Osteoblast (primary cell): ENCODE data around the gene MEGF8. TPM values are rescaled to one million over a fixed set of nuclear protein-coding genes. Genes with fewer than 3 reads are reported as not detected.

ENCODE experiments used
- DNase-seq: peaks from one replicate; pipeline ENCODE4 v3.0.0; 2011; ENCODE audit warnings: low spot score, mixed read lengths; ENCODE audit not compliant: insufficient read length; ENCODE audit errors: missing footprints
- H2AFZ ChIP-seq: 2 replicates; pipeline ENCODE4 v1.6.0; 2011; ENCODE audit warnings: mild to moderate bottlenecking, low read length
- H3K27ac ChIP-seq: 2 replicates; pipeline ENCODE4 v1.5.1; 2011; ENCODE audit warnings: mild to moderate bottlenecking, low read depth, low read length, moderate library complexity
- H3K27me3 ChIP-seq: 2 replicates; pipeline ENCODE4 v1.6.0; 2012; ENCODE audit warnings: mild to moderate bottlenecking, control low read depth, inconsistent platforms, low read length, moderate library complexity; ENCODE audit not compliant: insufficient read depth
- H3K36me3 ChIP-seq: 2 replicates; pipeline ENCODE4 v1.5.1; 2011; ENCODE audit warnings: mild to moderate bottlenecking, low read length, control low read depth, moderate library complexity; ENCODE audit not compliant: insufficient read depth
- H3K4me1 ChIP-seq: 2 replicates; pipeline ENCODE4 v1.5.1; 2011; ENCODE audit warnings: mild to moderate bottlenecking, low read length, control low read depth, moderate library complexity; ENCODE audit not compliant: insufficient read depth
- H3K4me2 ChIP-seq: 2 replicates; pipeline ENCODE4 v1.6.0; 2011; ENCODE audit warnings: mild to moderate bottlenecking, low read length; ENCODE audit not compliant: insufficient read depth
- H3K4me3 ChIP-seq: fragments of 200-600 bp; sonication (generic); 3 replicates; pipeline ENCODE4 v1.5.1; 2012; ENCODE audit warnings: mild to moderate bottlenecking, low read length, inconsistent platforms; ENCODE audit not compliant: insufficient read depth
- H3K79me2 ChIP-seq: 2 replicates; pipeline ENCODE4 v1.6.0; 2012; ENCODE audit warnings: mild to moderate bottlenecking, low read length, control low read depth, inconsistent platforms; ENCODE audit not compliant: insufficient read depth
- H3K9me3 ChIP-seq: 2 replicates; pipeline ENCODE4 v1.5.1; 2011; ENCODE audit warnings: low read depth, low read length, control low read depth
- H4K20me1 ChIP-seq: 2 replicates; pipeline ENCODE4 v1.6.0; 2012; ENCODE audit warnings: mild to moderate bottlenecking, low read length, control low read depth; ENCODE audit not compliant: insufficient read depth
- total RNA-seq: library from RNA; depleted of rRNA; stranded (reverse); fragments of >200 nt; gene quantifications from 2 replicates; pipeline ENCODE4 v1.2.3, GENCODE V29; 2012
- TF ChIP-seq, protein P1 (sequence below): IDR thresholded peaks from 2 replicates; pipeline ENCODE4 v1.5.1; 2011; ENCODE audit warnings: mild to moderate bottlenecking, low read depth, low read length, moderate library complexity; ENCODE audit errors: extremely low read depth

The MEGF8 gene
- total RNA-seq, 1 donor = 30.0 TPM

DNA sequence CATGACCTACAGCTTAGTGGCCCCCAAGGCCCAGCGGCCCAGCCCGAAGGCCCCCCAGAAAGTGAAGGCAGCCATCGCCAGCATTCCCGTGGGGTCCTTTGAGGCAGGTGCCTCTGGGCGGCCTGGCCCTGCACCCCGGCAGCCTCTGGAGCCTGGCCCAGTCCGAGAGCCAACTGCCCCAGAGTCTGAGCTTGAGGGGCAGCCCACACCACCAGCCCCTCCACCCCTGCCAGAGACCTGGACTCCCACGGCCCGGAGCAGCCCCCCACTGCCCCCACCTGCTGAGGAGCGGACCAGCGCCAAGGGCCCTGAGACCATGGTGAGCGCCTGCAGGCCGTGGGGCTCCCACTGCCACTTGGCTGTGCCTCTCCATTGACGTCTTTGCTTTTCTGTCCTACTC is 32.5 kb upstream of the MEGF8 start:
- Histone ChIP-seq H3K36me3 (peaks cover 67% of the 10 kb centered on the region), H3K79me2 (no peaks in the 10 kb centered on the region), H3K4me3 (no peak overlapping the region), H3K4me1 (no peaks in the 10 kb centered on the region), H3K27ac (no peak overlapping the region), H3K27me3 (no peaks in the 10 kb centered on the region), H4K20me1 (peaks cover 30% of the 10 kb centered on the region), H3K9me3 (no peaks in the 10 kb centered on the region), H3K4me2 (no peak overlapping the region), H2AFZ (no peak overlapping the region)
- TF ChIP-seq, protein P1, sequence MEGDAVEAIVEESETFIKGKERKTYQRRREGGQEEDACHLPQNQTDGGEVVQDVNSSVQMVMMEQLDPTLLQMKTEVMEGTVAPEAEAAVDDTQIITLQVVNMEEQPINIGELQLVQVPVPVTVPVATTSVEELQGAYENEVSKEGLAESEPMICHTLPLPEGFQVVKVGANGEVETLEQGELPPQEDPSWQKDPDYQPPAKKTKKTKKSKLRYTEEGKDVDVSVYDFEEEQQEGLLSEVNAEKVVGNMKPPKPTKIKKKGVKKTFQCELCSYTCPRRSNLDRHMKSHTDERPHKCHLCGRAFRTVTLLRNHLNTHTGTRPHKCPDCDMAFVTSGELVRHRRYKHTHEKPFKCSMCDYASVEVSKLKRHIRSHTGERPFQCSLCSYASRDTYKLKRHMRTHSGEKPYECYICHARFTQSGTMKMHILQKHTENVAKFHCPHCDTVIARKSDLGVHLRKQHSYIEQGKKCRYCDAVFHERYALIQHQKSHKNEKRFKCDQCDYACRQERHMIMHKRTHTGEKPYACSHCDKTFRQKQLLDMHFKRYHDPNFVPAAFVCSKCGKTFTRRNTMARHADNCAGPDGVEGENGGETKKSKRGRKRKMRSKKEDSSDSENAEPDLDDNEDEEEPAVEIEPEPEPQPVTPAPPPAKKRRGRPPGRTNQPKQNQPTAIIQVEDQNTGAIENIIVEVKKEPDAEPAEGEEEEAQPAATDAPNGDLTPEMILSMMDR = no peak
- DNase-seq = no peak

DNA sequence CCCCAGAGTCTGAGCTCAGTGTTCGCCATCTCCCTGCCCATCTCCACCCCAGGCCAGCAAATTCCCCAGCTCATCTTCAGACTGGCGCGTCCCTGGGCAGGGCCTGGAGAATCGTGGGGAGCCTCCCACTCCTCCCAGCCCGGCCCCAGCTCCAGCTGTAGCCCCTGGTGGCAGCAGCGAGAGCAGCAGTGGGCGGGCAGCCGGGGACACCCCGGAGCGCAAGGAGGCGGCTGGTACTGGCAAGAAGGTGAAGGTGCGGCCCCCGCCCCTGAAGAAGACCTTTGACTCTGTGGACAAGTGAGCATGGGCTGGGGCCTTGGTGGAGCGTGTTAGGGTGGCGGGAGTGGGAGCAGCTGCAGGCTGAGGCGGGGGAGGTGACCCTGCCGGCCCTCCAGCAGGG is 31.9 kb upstream of the MEGF8 start:
- H3K4me3 ChIP-seq = no peak overlapping the region
- DNase-seq = no peak
- H3K36me3 ChIP-seq = peaks cover 61% of the 10 kb centered on the region
- H3K27ac ChIP-seq = no peak overlapping the region
- no peaks in the 10 kb centered on the region for H3K79me2 ChIP-seq
- no peaks in the 10 kb centered on the region for H3K27me3 ChIP-seq
- TF ChIP-seq, protein P1 = no peak
- no peak overlapping the region for H2AFZ ChIP-seq
- H3K9me3 ChIP-seq = no peaks in the 10 kb centered on the region
- H3K4me1 ChIP-seq = no peaks in the 10 kb centered on the region
- H4K20me1 ChIP-seq = peaks cover 29% of the 10 kb centered on the region
- H3K4me2 ChIP-seq = no peak overlapping the region

DNA sequence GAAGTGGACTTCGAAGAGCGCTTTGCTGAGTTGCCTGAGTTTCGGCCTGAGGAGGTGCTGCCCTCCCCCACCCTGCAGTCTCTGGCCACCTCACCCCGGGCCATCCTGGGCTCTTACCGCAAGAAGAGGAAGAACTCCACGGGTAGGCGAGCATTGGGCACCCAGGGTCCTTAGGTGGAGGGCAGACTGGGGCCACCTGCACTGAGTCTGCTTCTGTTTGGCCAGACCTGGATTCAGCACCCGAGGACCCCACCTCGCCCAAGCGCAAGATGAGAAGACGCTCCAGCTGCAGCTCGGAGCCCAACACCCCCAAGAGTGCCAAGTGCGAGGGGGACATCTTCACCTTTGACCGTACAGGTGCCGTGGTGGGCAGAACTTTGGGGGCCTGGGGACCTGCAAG is 31.5 kb upstream of the MEGF8 start:
- H3K36me3 ChIP-seq = peaks cover 57% of the 10 kb centered on the region

DNA sequence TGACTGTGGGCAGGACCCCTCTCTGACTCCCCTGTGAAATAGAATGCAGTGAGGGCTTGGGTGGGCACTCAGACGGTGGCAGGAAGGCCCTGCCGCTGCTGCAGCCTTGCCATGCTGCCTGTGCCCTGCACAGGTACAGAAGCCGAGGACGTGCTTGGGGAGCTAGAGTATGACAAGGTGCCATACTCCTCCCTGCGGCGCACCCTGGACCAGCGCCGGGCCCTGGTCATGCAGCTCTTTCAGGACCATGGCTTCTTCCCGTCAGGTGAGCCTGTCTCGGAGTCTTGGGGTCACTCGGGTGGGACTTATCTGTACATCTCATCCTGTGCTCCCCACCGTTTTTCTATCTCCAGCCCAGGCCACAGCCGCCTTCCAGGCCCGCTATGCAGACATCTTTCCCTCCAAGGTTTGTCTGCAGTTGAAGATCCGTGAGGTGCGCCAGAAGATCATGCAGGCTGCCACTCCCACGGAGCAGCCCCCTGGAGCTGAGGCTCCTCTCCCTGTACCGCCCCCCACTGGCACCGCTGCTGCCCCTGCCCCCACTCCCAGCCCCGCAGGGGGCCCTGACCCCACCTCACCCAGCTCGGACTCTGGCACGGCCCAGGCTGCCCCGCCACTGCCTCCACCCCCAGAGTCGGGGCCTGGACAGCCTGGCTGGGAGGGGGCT is 30.8 kb upstream of the MEGF8 start:
- Histone ChIP-seq H3K36me3 (peaks cover 50% of the 10 kb centered on the region), H3K4me2 (no peak overlapping the region), H3K4me1 (no peaks in the 10 kb centered on the region), H3K27me3 (no peaks in the 10 kb centered on the region), H3K27ac (no peak overlapping the region), H3K79me2 (no peaks in the 10 kb centered on the region), H3K9me3 (no peaks in the 10 kb centered on the region), H3K4me3 (no peak overlapping the region), H2AFZ (no peak overlapping the region), H4K20me1 (peaks cover 20% of the 10 kb centered on the region)
- no peak for DNase-seq
- TF ChIP-seq, protein P1 = no peak

More for the DNA sequence above, 31.5 kb upstream of the MEGF8 start:
- TF ChIP-seq, protein P1 = no peak
- Histone ChIP-seq H3K4me3 (no peak overlapping the region), H2AFZ (no peak overlapping the region), H3K4me2 (no peak overlapping the region), H4K20me1 (peaks cover 26% of the 10 kb centered on the region), H3K27ac (no peak overlapping the region), H3K4me1 (no peaks in the 10 kb centered on the region), H3K27me3 (no peaks in the 10 kb centered on the region), H3K9me3 (no peaks in the 10 kb centered on the region), H3K79me2 (no peaks in the 10 kb centered on the region)
- no peak for DNase-seq
